Erythroblast (primary cell): ENCODE results near the gene PCA3.

Source experiments
- GATA1 ChIP-seq: IDR thresholded peaks from 2 replicates; pipeline ENCODE4 v1.6.1; 2011; ENCODE audit warnings: low read depth, mild to moderate bottlenecking, control low read depth, low read length, moderate library complexity
- POLR2A ChIP-seq: IDR thresholded peaks from 2 replicates; pipeline ENCODE4 v1.6.1; 2011; ENCODE audit warnings: mild to moderate bottlenecking, low read length

GRCh38 chr9:76730801-76731200 lies 33.4 kb upstream of the PCA3 start:
- TF ChIP-seq POLR2A (no peak), GATA1 (no peak)
